ENCODE measurements around the gene RPS6KA5.
"Not testable (repeated sequence)": the region's sequence is repeated elsewhere in the genome, so short reads cannot be mapped to it uniquely, and the experiment has no call there.

The RPS6KA5 gene

DNA sequence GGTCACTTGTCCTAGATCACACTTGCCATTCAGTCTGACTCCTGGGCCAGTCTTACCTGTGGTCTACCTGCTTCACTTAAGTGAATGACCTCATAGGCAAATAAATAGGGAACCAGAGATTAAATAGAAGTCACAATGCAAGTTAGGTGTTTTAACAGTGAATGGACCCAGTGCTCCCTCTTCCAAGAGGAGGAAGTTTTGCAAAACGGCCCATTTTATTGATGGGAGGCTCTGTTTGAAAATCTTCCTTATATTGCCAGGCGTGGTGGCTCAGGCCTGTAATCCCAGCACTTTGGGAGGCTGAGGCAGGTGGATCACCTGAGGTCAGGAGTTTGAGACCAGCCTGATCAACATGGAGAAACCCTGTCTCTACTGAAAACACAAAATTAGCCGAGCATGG, 79.8 kb downstream of the RPS6KA5 start:
- not testable (repeated sequence) for DNase-seq

DNA sequence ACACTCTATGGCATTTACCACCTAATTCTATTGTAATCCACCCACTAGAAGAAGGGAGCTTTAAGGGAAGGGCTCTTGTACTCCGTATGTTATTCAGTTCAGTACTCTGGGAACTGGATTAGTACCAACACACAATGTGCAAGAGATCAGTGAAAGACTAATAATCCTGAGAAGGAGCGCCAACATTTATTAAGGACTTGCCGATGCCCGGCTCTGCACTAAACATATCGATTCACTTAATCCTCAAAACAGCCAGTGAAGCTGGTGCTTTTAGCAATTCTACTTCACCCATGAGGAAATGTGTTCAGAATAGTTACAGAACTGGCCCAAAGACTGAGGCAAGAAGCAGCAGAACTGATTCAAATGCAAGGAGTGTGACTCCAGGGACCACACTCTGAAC, 80.9 kb downstream of the RPS6KA5 start:
- no peak for DNase-seq

DNA sequence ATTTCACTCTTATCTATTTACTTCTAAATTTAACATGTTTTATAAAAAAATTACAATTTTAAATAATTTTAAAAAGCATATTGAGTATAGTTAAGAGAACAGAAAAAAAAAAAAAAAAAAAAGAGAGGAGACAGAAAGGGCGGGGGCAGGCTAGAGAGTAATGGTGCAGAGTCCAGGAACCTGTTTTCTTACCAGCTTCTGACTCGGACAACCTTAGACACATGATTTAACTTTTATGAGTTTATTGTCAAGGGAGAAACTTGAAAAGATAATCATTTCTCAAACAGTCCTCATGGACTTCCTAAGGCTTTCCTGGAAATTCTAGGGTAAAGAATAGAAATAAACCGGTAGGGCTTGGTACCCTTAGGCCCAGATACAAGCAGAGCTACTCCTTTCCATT, 84.3 kb downstream of the RPS6KA5 start:
- DNase-seq = no peak

DNA sequence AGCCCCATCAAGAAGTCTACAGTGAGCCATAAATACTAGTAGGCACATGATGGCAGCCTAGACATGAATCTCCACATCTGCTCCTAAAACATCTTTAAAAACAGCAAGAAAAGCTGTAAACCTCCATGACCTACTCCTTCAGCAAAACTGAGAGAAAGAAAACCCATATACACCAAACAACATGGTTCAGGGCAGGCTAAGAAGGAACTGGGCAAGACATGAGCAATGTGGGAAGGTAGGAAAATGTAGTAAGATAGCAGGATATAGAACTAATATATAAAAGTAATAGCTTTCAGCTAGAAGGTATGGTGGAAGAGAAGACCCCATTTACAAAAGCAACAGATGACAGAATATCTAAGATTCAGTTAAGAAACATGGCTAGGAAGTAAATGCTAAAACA, 88.8 kb downstream of the RPS6KA5 start:
- no peak for DNase-seq

DNA sequence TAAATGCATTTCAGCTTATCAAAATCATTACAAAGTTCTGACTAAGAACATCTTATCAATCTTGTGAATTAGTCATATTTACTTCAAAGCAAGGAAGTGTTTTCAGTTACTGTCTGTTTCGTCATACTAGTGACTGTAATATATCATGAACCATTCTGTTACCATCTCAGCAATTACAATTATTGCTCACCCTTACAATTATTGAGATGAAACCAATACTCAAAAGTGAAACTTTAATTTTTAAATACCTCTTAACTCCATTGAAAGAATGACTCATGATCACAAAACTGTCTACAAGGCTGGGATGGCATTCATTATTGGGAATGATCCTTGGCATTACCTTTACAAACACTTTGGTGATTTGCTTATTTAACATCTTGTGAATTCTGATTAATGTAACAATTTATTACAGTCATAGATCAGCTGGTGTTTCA, 90.3 kb downstream of the RPS6KA5 start:
- no peak for DNase-seq

DNA sequence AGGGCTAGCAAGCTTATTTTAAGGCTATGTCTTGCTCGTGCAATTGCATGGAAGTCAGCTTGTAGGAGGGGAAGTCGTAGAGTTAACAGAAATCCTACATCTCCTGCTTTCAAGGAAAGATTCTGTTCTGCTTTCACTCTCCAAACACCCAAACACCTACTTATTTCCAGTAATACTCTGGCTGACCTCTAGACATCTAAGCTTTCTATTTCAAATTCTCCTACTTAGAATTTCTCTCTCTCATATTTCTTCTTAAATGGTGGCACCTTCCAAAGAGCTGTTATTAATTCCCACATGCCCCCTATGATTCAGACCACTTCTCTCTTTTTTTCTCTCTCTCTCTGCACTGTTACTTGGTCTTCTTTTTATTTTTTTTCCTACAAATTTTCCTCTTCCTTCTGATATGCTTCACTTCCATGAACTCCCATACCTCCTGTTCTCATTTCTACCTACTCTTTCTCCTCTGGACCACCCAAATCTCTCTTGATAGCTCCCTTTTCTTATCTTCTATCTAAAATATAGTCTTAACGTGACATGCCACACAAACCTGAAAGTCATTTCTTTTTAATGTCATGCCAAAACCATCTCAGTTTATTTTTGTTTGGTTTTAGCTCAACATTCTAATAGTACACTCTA, 90.8 kb downstream of the RPS6KA5 start:
- DNase-seq = no peak

DNA sequence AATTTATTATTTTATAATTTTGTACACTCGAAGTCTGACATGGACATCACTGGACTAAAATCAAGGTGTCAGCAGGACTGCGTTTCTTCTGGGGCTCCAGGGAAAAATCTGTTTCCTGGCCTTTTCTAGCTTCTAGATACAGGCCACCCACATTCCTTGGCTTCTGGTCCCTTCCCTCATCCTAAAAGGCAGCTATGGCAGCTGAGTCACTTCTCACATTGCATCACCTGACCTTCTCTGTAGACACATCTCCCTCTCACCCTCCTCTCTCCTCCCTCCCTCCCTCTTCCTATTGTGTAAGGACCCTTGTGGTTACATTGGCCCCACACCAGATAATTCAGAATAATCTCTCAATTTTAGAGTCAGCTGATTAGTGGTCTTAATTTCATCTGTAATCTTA, 92.4 kb downstream of the RPS6KA5 start:
- DNase-seq = no peak

DNA sequence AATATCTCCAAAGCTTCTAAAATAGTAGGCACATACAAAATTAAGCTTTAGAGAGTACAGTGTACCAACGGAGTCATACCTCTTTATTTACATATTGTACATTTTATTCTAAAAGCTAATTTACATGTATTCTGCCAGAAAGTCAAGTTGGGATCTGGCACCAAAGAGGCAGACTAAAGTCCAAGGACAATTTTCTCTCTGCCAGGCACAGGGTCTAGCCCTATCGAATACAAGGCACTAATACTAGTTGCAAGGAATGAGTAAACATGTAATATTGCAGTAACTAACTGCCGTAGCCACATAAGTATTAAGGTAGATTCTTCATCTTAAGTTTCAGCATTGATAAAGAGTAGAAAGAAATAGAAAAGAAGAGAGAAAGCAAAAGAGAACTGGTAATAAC, 93.9 kb downstream of the RPS6KA5 start:
- DNase-seq = no peak

DNA sequence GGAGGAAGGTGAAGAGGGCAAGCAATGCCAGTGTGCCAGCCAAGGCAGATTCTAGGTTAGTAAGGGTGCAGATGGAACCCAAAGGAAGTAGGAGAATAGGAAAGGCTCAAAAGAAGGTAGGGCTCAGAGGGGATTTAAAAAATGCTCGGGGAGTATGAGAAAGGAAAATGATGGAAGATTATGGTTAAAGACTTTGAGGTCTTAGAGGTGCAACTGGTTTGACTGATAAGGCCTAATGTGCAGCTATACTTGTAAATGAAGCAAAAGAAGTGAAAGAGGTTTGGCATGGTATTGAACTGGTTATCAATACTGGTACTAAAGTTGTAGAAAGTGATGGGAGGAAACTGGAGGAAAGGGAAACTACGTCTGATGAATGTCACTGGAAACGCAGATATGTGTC, 94.7 kb downstream of the RPS6KA5 start:
- no peak for DNase-seq

DNA sequence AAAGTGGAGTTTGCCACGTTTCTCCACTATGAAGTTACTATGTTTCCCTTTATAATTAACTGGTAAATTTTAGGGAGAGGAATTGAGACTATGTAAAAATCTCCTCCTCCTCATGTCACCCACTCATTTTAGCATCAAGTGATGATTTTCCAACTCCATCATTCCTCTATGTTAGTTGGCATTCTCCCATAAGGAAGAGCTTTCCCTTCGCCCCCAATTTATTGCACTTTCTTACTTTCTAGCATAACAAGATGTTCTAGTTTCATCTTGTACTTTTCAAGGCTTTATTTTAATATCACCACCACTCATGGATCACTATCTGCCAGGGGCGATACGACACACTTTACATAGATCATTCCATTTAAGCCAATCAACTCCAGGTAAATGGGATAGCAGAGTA, 97.1 kb downstream of the RPS6KA5 start:
- DNase-seq = no peak

DNA sequence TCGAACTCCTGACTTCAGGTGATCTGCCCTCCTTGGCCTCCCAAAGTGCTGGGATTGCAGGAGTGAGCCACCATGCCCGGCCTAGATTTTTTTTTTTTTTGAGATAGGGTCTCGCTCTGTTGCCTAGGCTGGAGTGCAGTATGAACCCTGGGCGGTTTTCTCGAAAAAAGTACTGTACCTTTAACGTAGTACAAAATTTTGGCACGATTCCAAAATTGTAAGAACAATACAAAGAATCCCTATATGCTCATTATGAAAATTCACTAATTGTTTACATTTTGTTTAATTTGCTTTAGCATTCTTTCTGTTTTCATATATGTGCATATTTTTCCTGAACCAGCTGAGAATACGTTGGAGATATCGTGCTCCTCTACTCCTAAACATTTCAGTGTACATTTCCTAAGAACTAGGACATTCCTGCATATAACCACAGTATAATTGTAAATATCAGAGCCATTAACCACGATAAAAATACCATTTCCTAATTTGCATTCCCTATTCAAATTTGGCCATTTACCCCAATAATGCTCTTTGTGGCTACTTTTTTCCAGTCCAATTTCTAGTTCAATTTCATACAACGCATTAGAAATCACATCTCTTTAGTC, 97.8 kb downstream of the RPS6KA5 start:
- DNase-seq = no peak

DNA sequence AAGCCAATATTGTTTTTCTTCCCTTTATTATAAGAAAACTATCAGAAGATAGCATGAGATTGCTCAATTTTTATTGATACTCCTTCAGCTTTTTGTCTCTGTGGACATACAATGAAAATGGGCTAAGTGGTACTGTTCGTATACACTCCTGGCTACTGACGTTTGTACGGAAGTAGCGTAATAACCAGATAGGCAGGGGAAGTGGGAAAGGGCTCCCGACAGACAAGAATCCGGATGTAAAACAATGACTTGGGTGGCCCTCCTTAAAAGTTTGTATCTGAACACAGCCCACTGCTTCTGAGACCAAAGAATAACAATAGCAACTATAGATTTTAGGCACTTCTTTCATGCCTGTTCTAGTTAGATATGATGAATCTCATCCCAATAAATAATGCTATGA, 99.6 kb downstream of the RPS6KA5 start:
- DNase-seq = no peak

DNA sequence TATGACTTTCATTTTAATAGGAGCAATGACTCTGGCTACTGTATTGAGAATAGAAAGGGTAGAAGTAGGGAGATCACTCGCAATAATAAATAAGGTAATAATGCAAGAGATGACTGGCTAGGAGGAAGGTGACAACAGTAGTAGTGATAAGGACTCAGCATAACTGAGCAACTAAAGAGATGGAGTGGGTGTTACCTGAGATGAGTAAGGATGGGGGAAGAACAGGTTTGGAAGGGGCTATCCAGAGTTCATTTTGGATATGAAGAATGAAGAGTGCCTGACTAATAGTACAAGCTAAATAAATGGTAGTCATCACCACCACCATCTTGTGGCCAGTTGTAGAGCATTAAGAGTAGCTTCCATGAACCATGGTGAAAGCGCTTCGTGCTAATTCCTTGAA, 101.1 kb downstream of the RPS6KA5 start:
- no peak for DNase-seq

DNA sequence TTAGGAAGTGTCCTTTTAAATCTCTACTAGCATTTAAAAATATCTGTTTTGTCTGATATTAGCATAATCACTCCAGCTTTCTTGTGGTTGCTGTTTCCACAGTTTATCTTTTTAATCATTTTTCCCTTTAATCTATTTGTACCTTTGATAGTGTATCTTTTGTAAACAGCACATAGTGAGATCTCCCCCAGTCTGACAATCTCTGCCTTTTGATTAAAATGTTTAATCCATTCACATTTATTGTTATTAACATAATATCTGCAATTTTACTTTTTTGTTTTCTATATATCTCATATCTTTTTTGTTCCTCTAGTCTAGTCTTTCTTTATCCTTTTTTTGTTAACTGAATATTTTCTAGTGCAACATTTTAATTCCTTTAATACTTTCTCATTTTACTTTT, 104.2 kb downstream of the RPS6KA5 start:
- no peak for DNase-seq

DNA sequence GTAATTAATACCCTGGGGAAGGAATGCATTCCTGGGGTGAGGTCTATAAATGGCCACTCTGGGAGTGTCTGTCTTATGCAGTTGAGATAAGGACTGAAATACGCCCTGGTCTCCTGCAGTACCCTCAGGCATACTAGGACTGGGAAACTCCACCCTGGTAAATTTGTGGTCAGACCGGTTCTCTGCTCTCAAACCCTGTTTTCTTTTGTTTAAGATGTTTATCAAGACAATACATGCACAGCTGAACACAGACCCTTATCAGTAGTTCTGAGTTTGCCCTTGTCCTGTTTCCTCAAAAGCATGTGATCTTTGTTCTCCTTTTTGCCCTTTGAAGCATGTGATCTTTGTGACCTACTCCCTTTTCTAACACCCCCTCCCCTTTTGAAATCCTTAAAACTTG, 106.8 kb downstream of the RPS6KA5 start:
- not testable (repeated sequence) for DNase-seq

DNA sequence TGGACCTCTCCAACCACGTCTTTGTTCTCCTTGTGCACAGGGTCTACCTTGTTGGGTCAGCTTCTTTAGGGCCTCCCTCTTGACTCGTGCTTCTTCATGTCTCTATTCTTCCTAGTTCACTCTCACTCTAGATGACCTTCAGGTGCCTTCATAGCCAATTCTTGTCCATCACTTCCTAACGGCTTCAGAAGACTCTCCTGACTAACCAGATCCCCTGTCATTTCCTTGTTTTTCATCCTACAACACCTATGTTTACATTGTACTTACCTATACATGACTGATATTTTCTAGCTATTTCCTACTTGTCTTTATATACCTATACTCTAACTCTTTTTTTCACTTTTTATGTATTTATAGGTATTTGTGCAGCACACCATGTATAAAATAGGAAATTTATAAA, 117.1 kb downstream of the RPS6KA5 start:
- no peak for DNase-seq

DNA sequence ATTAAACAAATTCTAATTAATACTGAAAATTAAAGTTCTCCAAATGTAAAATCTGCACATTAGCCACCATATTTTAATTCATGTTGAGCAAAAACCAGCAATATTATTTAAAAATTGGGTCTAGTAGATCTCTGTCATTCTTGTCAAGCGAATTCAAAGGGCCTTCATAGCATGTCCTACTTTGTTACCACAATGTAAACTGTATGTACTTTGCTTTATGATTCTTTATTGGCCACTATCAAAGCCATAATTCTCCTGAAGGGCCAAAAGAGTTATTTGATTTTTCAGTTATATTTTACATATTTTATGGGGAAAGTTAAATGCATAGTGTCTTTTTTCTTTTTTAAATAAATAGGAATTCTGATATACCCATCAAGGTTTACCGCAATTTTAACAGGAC, 117.9 kb downstream of the RPS6KA5 start:
- DNase-seq = no peak

DNA sequence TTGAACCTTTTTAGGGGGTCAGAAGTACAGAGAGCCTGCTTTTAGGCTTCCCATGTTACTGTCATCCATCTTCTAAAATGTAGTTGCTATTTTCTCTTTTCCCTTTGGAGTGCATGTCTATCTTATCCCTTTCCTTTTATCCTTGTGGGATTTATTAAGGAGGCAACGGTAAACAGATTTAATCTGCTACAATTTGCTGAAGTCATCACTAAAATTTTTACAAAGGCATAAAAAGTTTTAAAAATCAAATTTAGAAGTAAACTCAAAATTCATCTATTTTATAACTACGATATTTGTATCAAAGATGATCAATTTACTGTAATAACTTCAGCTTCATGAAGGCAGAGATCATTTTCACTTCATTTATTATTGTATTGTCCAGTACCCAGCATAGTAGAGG, 118.7 kb downstream of the RPS6KA5 start:
- DNase-seq = no peak

DNA sequence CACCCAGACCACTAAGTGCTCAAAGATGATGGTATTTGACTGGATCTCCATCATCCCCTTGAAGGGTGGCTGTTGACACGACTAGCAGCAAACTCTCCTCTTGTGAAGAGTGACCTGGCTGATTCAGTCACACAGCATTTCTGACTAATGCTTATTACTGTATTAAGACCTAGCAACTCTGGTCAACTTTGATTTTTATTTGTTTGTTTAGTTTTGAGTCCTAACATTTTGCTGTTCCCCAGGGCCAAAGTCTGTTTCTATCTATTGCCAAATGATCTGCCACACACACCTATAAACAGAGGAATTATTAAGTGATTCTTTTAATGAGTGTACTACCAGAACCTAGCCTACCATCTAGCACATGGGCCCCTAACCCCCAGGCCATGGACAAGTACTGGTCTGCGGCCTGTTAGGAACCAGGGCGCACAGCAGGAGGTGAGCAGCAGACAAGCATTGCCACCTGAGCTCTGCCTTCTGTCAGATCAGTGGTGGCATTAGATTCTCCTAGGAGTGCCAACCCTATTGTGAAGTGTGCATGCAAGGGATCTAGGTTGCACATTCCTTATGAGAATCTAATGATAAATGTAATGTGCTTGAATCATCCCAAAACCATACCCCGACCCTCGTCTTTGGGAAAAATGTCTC, 120.0 kb downstream of the RPS6KA5 start:
- no peak for DNase-seq

DNA sequence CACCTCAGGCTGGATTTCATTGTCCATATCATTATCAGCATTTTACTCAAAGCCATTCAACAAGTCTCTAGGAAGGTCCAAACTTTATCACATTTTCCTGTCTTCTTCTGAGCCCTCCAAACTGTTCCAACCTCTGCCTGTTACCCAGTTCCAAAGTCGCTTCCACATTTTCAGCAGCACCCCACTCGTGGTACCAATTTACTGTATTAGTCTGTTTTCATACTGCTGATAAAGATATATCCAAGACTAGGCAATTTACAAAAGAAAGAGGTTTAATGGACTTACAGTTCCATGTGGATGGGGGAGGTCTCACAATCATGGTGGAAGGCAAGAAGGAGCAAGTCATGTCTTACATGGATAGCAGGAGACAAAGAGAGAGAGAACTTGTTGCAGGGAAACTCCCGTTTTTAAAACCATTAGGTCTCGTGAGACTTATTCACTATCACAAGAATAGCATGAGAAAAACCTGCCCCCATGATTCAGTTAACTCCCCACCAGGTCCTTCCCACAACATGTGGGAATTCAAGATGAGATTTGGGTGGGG, 121.1 kb downstream of the RPS6KA5 start:
- DNase-seq = not testable (repeated sequence)

DNA sequence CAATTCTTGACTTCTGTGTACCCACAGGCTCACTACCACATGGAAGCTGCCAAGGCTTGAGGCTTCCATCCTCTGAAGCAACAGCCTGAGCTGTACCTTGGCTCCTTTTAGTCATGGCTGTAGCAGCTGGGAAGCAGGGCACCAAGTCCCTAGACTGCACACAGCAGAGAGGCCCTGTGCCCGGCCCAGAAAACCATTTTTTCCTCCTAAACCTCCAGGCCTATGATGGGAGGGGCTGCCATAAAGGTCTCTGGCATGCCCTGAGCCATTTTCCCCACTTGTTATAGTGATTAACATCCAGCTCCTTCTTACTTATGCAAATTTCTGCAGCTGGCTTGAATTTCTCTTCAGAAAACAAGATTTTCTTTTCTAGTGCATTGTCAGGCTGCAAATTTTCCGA, 121.8 kb downstream of the RPS6KA5 start:
- no peak for DNase-seq

DNA sequence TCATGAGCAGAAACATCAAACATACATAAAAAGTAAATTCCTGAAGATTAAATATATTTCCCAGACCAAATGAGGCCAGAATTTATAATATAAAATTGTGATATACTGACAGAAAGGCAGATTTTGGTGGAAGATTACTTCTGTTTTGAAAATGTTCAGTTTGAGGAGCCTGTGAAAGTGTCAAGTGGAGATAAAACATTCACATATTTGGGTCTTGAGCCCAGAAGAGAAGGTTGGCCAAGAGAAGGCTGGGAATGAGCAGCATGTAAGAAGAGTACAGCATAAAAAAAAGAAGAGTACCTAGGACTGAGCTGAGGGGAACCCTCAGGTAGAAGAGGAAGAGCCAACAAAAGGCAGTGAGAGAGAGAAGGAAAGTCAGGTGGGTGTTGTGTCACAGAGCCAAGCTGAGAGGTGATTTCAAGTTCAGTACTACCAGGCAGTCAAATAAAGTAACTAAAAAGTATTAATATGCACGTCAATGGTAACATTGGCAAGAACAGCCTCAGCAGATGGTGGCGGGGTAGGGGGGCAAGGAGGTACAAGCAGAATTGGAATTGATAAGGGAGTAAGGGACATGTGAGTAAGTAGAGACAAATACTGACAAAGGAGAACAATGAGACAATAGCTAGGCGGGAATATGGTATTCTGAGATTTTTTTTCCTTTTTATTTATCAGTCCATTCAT, 123.5 kb downstream of the RPS6KA5 start:
- DNase-seq = no peak

DNA sequence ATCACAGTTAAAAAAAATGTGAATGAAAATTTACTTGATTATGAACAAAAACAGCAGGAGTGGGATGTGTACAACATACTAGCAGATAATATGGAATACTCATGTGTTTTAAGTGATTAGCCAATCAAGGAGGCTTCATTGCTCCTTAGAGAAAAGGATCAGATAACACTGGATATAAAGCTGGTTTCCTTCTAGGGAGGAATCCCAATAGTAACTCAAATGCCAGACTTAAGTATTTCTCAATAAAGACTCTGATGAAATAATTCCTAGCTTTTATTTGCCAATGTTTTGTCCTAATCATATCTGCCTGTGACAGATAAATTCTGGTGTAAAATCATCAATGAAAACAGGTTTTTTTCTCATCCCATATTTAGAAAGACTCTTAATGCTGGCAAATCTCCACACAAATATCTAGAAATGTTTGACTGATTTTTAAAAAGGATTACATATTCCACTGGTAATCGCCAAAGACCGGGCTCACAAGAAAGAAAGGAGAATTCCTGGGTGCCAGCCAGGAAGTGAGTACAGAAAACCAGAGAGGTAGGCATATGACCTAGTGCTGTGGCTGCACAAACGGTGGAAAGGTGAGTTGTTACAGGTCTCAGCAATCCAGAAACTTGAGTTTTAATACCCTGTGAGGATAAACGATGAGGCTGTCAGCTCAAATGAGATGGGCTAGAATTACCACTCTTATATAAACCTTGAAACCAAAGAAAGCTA, 135.7 kb downstream of the RPS6KA5 start:
- DNase-seq = no peak
